AG09309 (cell line): ENCODE data around the gene GRB10.

ENCODE experiments used
- DNase-seq: peaks from one replicate; pipeline ENCODE4 v3.0.0-alpha.2; 2010; ENCODE audit warnings: low read depth
- H3K4me3 ChIP-seq: 2 replicates; pipeline ENCODE4 v1.5.1; 2011; ENCODE audit warnings: mild to moderate bottlenecking, low read depth, low read length, moderate library complexity; ENCODE audit not compliant: control insufficient read depth
- TF ChIP-seq, protein P1 (sequence below): IDR thresholded peaks from 2 replicates; pipeline ENCODE4 v1.5.1; 2011; ENCODE audit warnings: mild to moderate bottlenecking, low read depth, low read length, inconsistent platforms; ENCODE audit not compliant: insufficient read depth, control insufficient read depth; ENCODE audit errors: missing control alignments

GRB10 gene

DNA sequence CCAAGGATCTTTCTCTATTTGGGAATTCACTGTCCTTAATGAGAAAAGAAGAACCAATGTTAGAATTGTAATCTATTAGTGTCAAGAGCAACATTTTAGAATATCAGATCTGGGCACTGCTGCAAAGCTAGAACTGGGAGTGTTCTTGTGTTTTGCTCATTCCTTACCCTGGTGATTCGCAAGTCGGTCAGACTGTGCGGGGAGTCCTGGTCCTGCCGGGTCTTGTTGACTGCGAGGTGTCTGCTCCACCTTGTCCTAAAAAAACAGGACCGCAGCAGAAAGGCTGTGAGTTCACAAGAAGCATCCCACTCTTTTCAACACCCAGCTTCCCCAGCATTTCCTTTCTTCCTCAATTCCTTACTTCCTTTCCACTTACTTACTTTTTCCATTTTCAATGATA is 79.0 kb downstream of the GRB10 start:
- TF ChIP-seq, protein P1, sequence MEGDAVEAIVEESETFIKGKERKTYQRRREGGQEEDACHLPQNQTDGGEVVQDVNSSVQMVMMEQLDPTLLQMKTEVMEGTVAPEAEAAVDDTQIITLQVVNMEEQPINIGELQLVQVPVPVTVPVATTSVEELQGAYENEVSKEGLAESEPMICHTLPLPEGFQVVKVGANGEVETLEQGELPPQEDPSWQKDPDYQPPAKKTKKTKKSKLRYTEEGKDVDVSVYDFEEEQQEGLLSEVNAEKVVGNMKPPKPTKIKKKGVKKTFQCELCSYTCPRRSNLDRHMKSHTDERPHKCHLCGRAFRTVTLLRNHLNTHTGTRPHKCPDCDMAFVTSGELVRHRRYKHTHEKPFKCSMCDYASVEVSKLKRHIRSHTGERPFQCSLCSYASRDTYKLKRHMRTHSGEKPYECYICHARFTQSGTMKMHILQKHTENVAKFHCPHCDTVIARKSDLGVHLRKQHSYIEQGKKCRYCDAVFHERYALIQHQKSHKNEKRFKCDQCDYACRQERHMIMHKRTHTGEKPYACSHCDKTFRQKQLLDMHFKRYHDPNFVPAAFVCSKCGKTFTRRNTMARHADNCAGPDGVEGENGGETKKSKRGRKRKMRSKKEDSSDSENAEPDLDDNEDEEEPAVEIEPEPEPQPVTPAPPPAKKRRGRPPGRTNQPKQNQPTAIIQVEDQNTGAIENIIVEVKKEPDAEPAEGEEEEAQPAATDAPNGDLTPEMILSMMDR = no peak
- DNase-seq = no peak
- H3K4me3 ChIP-seq = no peak overlapping the region

DNA sequence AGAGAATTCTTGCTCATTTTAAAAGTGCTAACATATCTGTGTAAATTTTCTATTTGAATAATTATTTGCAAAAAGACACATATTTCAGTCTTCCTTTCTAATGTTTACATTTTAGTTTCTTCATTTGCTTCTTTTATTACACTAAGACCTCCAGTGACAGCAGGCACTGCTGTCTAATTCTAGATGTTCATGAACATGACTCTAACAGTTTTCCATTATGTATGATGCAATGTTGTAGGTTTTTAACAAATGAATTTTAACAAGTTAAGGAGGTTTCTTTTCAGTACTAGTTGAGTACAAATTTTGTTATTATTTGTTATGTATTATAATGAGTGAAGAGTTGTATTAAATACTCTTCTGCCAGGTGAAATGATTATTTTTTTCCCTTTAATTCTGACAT is 83.6 kb downstream of the GRB10 start:
- DNase-seq = no peak
- no peak overlapping the region for H3K4me3 ChIP-seq
- TF ChIP-seq, protein P1 = no peak

DNA sequence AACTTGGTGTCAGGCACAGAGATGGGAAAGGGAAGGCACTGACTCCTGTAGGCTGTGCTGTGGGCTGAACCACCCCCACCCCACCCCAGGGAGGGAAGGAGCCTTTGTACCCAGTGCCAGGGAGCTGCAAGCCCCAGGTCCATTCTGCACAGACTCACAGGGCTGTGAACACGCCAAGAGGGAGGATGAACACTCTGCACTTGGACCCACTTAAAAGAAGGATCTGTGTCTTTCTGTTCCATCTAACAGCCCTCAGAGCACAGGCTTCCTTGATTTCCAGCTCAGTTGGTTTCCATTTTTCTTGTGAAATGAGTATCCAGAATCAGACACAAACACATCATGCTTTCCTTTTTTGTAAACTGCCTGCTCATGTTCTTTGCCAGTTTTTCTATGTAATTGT is 84.9 kb downstream of the GRB10 start:
- H3K4me3 ChIP-seq = no peak overlapping the region
- DNase-seq = no peak
- TF ChIP-seq, protein P1 = no peak

DNA sequence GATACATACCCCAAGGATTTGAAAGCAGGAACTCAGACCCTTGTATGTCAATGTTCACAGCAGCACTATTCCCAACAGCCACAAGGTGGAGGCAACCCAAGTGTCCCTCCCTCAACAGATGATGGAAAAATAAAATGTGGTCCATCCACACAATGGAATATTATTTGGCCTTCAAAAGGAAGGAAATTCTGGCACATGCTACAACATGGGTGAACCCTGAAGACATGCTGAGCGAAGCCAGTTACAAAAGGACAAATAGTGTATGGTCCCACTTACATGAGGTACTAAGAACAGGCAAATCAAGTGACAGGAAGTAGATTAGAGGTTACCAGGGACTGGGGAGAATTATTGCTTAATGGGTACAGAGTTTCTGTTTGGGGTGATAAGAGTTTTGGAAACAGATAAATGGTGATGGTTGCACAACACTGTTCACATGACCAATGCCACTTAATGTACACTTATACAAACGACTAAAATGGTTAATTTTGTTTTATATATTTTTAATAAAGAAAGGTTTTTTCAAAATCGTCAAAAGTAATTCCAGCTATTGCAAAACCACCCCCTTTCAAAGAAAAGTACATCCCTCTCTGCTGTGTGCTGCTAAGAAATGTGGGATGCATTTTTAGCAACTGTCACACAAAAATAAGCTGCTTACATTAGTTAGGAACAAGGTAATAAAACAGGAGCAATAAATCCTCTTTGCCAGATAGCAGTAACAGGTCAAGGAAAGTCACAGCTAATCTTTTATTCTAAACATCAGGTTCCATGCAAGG is 85.7 kb downstream of the GRB10 start:
- no peak overlapping the region for H3K4me3 ChIP-seq
- TF ChIP-seq, protein P1 = peak; percentile 55
- no peak for DNase-seq

DNA sequence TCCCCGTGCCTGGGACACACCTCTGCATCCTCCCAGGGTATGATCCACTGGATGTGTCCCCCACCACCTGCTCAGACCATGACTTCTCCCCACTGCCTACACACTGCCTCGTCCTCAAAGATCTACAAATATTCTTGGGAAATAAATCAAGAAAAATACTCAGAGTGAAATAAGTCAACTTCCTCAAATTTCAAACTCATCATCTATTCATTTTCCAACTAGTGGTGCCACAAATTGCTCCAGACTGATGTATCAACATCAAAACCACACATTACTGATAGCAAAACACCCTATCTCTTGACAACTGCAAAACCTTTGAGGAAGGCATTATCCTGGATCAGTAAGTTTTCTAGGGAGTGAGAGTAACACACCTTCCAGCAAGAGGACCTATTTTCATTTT is 87.7 kb downstream of the GRB10 start:
- TF ChIP-seq, protein P1 = no peak
- no peak overlapping the region for H3K4me3 ChIP-seq
- no peak for DNase-seq

DNA sequence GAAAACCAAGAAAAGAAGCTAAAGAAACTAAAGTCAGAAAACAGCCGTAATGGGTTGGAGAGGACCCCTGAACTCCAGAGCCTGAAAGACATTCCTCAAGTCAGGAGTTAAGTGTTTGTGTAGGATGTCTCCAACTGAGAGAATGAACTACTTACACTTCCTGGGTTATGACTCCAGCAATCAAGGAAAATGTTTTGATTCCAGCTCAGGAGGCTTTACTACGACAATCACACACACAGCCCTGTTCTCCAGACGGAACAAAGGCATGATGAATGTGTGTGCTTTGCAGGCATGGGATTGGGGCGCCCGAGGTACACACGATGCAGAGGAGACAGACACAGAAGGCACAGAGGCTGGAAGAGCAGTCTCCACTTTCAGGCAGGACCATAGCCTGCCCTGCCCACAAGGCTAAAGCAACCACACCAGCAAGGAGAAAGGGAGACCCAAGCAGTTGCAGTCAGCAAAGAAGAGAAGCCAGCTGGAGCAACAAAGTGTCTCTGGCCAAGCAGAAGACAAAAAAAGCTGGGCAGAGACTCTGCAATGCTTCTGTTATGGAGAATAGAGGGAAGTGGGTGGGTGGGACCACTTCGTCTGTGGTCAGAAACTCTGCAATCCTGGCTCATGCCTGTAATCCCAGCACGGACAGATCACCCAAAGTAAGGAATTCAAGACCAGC is 89.1 kb downstream of the GRB10 start:
- TF ChIP-seq, protein P1 = no peak
- no peak overlapping the region for H3K4me3 ChIP-seq
- DNase-seq = no peak
